Neural progenitor cell (in vitro differentiated cells): ENCODE data around the gene UCP3. TPM values are rescaled to one million over a fixed set of nuclear protein-coding genes. Genes with fewer than 3 reads are reported as not detected.

Source experiments
- DNase-seq: peaks from one replicate; pipeline ENCODE4 v3.0.0-alpha.2; 2016; ENCODE audit warnings: low spot score
- H2AFZ ChIP-seq: fragments of 200-600 bp; sonication (generic); replicated peaks from 2 replicates; pipeline ENCODE4 v1.6.1; 2016; ENCODE audit warnings: antibody characterized with exemption
- H3F3A ChIP-seq: fragments of 200-600 bp; sonication (generic); 2 replicates; pipeline ENCODE4 v1.6.1; 2016; ENCODE audit warnings: antibody characterized with exemption, low read depth
- H3K27ac ChIP-seq: fragments of 200-600 bp; sonication (generic); 2 replicates; pipeline ENCODE4 v1.5.1; 2016; ENCODE audit warnings: mild to moderate bottlenecking
- H3K27me3 ChIP-seq: fragments of 200-600 bp; sonication (generic); 2 replicates; pipeline ENCODE4 v1.6.1; 2016; ENCODE audit warnings: mild to moderate bottlenecking, moderate library complexity
- H3K36me3 ChIP-seq: fragments of 200-600 bp; sonication (generic); 2 replicates; pipeline ENCODE4 v1.5.1; 2016
- H3K4me1 ChIP-seq: fragments of 200-600 bp; sonication (generic); 2 replicates; pipeline ENCODE4 v1.6.1; 2016; ENCODE audit warnings: mixed run types
- H3K4me2 ChIP-seq: fragments of 200-600 bp; sonication (generic); 2 replicates; pipeline ENCODE4 v1.6.1; 2016
- H3K4me3 ChIP-seq: fragments of 200-600 bp; sonication (generic); 2 replicates; pipeline ENCODE4 v1.5.1; 2016
- H3K79me2 ChIP-seq: fragments of 200-600 bp; sonication (generic); 2 replicates; pipeline ENCODE4 v1.6.1; 2016; ENCODE audit warnings: low read depth
- H3K9ac ChIP-seq: fragments of 200-600 bp; sonication (generic); 2 replicates; pipeline ENCODE4 v1.6.1; 2016
- H3K9me3 ChIP-seq: fragments of 200-600 bp; sonication (generic); 2 replicates; pipeline ENCODE4 v1.5.1; 2016; ENCODE audit warnings: low read depth
- H4K20me1 ChIP-seq: fragments of 200-600 bp; sonication (generic); 2 replicates; pipeline ENCODE4 v1.6.1; 2016; ENCODE audit warnings: low read depth
- H3K27ac Mint-ChIP-seq: 3 replicates; pipeline ENCODE4 v1.8.0; 2021; ENCODE audit warnings: mixed read lengths
- H3K27me3 Mint-ChIP-seq: 2 replicates; pipeline ENCODE4 v1.8.0; 2022; ENCODE audit warnings: low read depth, mild to moderate bottlenecking, inconsistent platforms, moderate library complexity, mixed read lengths; ENCODE audit not compliant: insufficient read depth
- H3K36me3 Mint-ChIP-seq: 3 replicates; pipeline ENCODE4 v1.8.0; 2021; ENCODE audit warnings: mixed read lengths
- H3K4me1 Mint-ChIP-seq: 3 replicates; pipeline ENCODE4 v1.8.0; 2021; ENCODE audit warnings: mixed read lengths
- H3K4me3 Mint-ChIP-seq: 3 replicates; pipeline ENCODE4 v1.8.0; 2021; ENCODE audit warnings: mild to moderate bottlenecking, moderate library complexity, mixed read lengths
- H3K9me3 Mint-ChIP-seq: 3 replicates; pipeline ENCODE4 v1.8.0; 2020; ENCODE audit warnings: mixed read lengths
- EZH2 ChIP-seq: fragments of 200-600 bp; sonication (generic); IDR thresholded peaks from 2 replicates; pipeline ENCODE4 v1.6.1; 2017; ENCODE audit warnings: antibody characterized with exemption, mild to moderate bottlenecking, moderate library complexity
- EZH2phosphoT487 ChIP-seq: fragments of 200-600 bp; sonication (generic); IDR thresholded peaks from 2 replicates; pipeline ENCODE4 v1.6.1; 2017; ENCODE audit warnings: antibody characterized with exemption
- total RNA-seq: library from RNA; depleted of rRNA; stranded (reverse); fragments of >200 nt; gene quantifications from 2 replicates; pipeline ENCODE4 v1.2.3, GENCODE V29; 2015; ENCODE audit warnings: low replicate concordance
- TF ChIP-seq, protein P1 (sequence below): fragments of 200-600 bp; sonication (generic); IDR thresholded peaks from 2 replicates; pipeline ENCODE4 v1.5.1; 2017; ENCODE audit warnings: antibody characterized with exemption, mild to moderate bottlenecking

The UCP3 gene
- total RNA-seq, 1 donor from 2014 or later, result not detected

GRCh38 chr11:74050465-74050864 lies 41.6 kb upstream of the UCP3 start:
- no peaks in the 10 kb centered on the region for H3K27me3 ChIP-seq
- H3K9me3 ChIP-seq, result no peaks in the 10 kb centered on the region
- H3K4me1 Mint-ChIP-seq, result no peaks in the 10 kb centered on the region
- H3K79me2 ChIP-seq, result no peaks in the 10 kb centered on the region
- H3K36me3 Mint-ChIP-seq, result peaks cover 5% of the 10 kb centered on the region
- no peak overlapping the region for H3K27ac Mint-ChIP-seq
- H3K4me2 ChIP-seq, result no peak overlapping the region
- TF ChIP-seq EZH2phosphoT487 (no peak), EZH2 (no peak)
- TF ChIP-seq, protein P1, sequence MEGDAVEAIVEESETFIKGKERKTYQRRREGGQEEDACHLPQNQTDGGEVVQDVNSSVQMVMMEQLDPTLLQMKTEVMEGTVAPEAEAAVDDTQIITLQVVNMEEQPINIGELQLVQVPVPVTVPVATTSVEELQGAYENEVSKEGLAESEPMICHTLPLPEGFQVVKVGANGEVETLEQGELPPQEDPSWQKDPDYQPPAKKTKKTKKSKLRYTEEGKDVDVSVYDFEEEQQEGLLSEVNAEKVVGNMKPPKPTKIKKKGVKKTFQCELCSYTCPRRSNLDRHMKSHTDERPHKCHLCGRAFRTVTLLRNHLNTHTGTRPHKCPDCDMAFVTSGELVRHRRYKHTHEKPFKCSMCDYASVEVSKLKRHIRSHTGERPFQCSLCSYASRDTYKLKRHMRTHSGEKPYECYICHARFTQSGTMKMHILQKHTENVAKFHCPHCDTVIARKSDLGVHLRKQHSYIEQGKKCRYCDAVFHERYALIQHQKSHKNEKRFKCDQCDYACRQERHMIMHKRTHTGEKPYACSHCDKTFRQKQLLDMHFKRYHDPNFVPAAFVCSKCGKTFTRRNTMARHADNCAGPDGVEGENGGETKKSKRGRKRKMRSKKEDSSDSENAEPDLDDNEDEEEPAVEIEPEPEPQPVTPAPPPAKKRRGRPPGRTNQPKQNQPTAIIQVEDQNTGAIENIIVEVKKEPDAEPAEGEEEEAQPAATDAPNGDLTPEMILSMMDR, result no peak
- no peak overlapping the region for H3K4me3 Mint-ChIP-seq
- peaks cover 4% of the 10 kb centered on the region for H3K36me3 ChIP-seq
- H3K4me1 ChIP-seq, result no peaks in the 10 kb centered on the region
- no peak overlapping the region for H2AFZ ChIP-seq
- H3K4me3 ChIP-seq, result no peak overlapping the region
- no peaks in the 10 kb centered on the region for H3K27me3 Mint-ChIP-seq
- H4K20me1 ChIP-seq, result no peaks in the 10 kb centered on the region
- H3K27ac ChIP-seq, result no peak overlapping the region
- H3F3A ChIP-seq, result no peaks in the 10 kb centered on the region
- H3K9me3 Mint-ChIP-seq, result no peaks in the 10 kb centered on the region
- no peak overlapping the region for H3K9ac ChIP-seq
- no peak for DNase-seq

- H3K9me3 Mint-ChIP-seq, result no peaks in the 10 kb centered on the region
- H3K4me1 Mint-ChIP-seq, result no peaks in the 10 kb centered on the region
- TF ChIP-seq EZH2phosphoT487 (no peak), EZH2 (no peak)
- TF ChIP-seq, protein P1, result no peak
- Histone ChIP-seq H2AFZ (no peak overlapping the region), H3K4me2 (no peak overlapping the region), H3K4me1 (no peaks in the 10 kb centered on the region), H3K79me2 (no peaks in the 10 kb centered on the region), H4K20me1 (no peaks in the 10 kb centered on the region), H3K9ac (no peak overlapping the region), H3K36me3 (peaks cover 4% of the 10 kb centered on the region), H3K27ac (no peak overlapping the region), H3K27me3 (no peaks in the 10 kb centered on the region), H3K4me3 (no peak overlapping the region), H3F3A (no peaks in the 10 kb centered on the region), H3K9me3 (no peaks in the 10 kb centered on the region)
- no peak overlapping the region for H3K4me3 Mint-ChIP-seq
- no peak overlapping the region for H3K27ac Mint-ChIP-seq
- peaks cover 12% of the 10 kb centered on the region for H3K36me3 Mint-ChIP-seq
- DNase-seq, result no peak
- no peaks in the 10 kb centered on the region for H3K27me3 Mint-ChIP-seq
These were observed 40.1 kb upstream of the UCP3 start for GRCh38 chr11:74048993-74049392.

GRCh38 chr11:74044538-74044937 lies 35.7 kb upstream of the UCP3 start:
- H3K4me3 Mint-ChIP-seq, result no peak overlapping the region
- H3K4me1 Mint-ChIP-seq, result no peaks in the 10 kb centered on the region

More at GRCh38 chr11:74044538-74044937, 35.7 kb upstream of the UCP3 start:
- Mint-ChIP-seq H3K36me3 (peaks cover 22% of the 10 kb centered on the region), H3K27ac (no peak overlapping the region), H3K27me3 (no peaks in the 10 kb centered on the region), H3K9me3 (no peaks in the 10 kb centered on the region)
- Histone ChIP-seq H3K9ac (no peak overlapping the region), H3K4me2 (no peak overlapping the region), H3K9me3 (no peaks in the 10 kb centered on the region), H3K79me2 (no peaks in the 10 kb centered on the region), H4K20me1 (no peaks in the 10 kb centered on the region), H2AFZ (no peak overlapping the region), H3K27ac (no peak overlapping the region), H3K4me1 (no peaks in the 10 kb centered on the region), H3K36me3 (peaks cover 4% of the 10 kb centered on the region), H3K4me3 (no peak overlapping the region), H3F3A (no peaks in the 10 kb centered on the region), H3K27me3 (no peaks in the 10 kb centered on the region)
- TF ChIP-seq, protein P1, result no peak
- no peak for TF ChIP-seq EZH2phosphoT487
- no peak for TF ChIP-seq EZH2
- no peak for DNase-seq
